Progenitor cell of endocrine pancreas (in vitro differentiated cells): ENCODE measurements around the gene PLCE1. TPM values are rescaled to one million over a fixed set of nuclear protein-coding genes. Genes with fewer than 3 reads are reported as not detected.

Experiments used
- DNase-seq: peaks from one replicate; pipeline ENCODE4 v3.0.0; 2021; ENCODE audit warnings: low spot score; ENCODE audit not compliant: unreplicated experiment
- H3K27ac Mint-ChIP-seq: 2 replicates; pipeline ENCODE4 v1.8.0; 2021; ENCODE audit warnings: mild to moderate bottlenecking, moderate library complexity, mixed read lengths
- H3K27me3 Mint-ChIP-seq: 2 replicates; pipeline ENCODE4 v1.8.0; 2021; ENCODE audit warnings: mixed read lengths
- H3K36me3 Mint-ChIP-seq: 2 replicates; pipeline ENCODE4 v1.8.0; 2022; ENCODE audit warnings: mixed read lengths; ENCODE audit not compliant: insufficient read depth
- H3K4me1 Mint-ChIP-seq: 2 replicates; pipeline ENCODE4 v1.8.0; 2021; ENCODE audit warnings: low read depth, mixed read lengths
- H3K4me3 Mint-ChIP-seq: 2 replicates; pipeline ENCODE4 v1.8.0; 2021; ENCODE audit warnings: low read depth, mild to moderate bottlenecking, moderate library complexity, mixed read lengths
- H3K9me3 Mint-ChIP-seq: 2 replicates; pipeline ENCODE4 v1.8.0; 2021; ENCODE audit warnings: low read depth, mixed read lengths
- CTCF ChIP-seq: fragments of 200-600 bp; sonication (generic); IDR thresholded peaks from one replicate; pipeline ENCODE4 v1.5.0; 2021; ENCODE audit warnings: antibody characterized with exemption, mild to moderate bottlenecking; ENCODE audit not compliant: unreplicated experiment
- total RNA-seq: library from RNA; stranded (reverse); gene quantifications from 2 replicates; pipeline ENCODE4 v1.2.1, GENCODE V29; 2021

PLCE1 gene
- total RNA-seq, 1 donor from 2014 or later: 14.1 TPM

- H3K36me3 Mint-ChIP-seq: peaks cover 2% of the 10 kb centered on the region
- H3K4me3 Mint-ChIP-seq: no peak overlapping the region
- no peak overlapping the region for H3K27ac Mint-ChIP-seq
Observed at GRCh38 chr10:94041206-94041605, 47.5 kb downstream of the PLCE1 start.

GRCh38 chr10:94042001-94042833 is 48.5 kb downstream of the PLCE1 start:
- Mint-ChIP-seq H3K36me3 (peaks cover 2% of the 10 kb centered on the region), H3K4me3 (no peak overlapping the region), H3K9me3 (no peaks in the 10 kb centered on the region), H3K27me3 (no peaks in the 10 kb centered on the region), H3K27ac (no peak overlapping the region), H3K4me1 (peaks cover 8% of the 10 kb centered on the region)
- no peak for DNase-seq
- no peak for TF ChIP-seq CTCF

More at GRCh38 chr10:94041206-94041605, 47.5 kb downstream of the PLCE1 start:
- peaks cover 18% of the 10 kb centered on the region for H3K4me1 Mint-ChIP-seq
- DNase-seq: no peak
- H3K27me3 Mint-ChIP-seq: no peaks in the 10 kb centered on the region
- no peaks in the 10 kb centered on the region for H3K9me3 Mint-ChIP-seq
- no peak for TF ChIP-seq CTCF

GRCh38 chr10:94042834-94043175 is 49.1 kb downstream of the PLCE1 start:
- H3K4me1 Mint-ChIP-seq: peaks cover 4% of the 10 kb centered on the region
- TF ChIP-seq CTCF: no peak
- no peaks in the 10 kb centered on the region for H3K27me3 Mint-ChIP-seq
- H3K36me3 Mint-ChIP-seq: peaks cover 2% of the 10 kb centered on the region
- no peak overlapping the region for H3K4me3 Mint-ChIP-seq
- DNase-seq: no peak
- H3K27ac Mint-ChIP-seq: no peak overlapping the region
- no peaks in the 10 kb centered on the region for H3K9me3 Mint-ChIP-seq

Other genes starting within 250 kb of the PLCE1 start
- gene LGI1, start 236.0 kb upstream of the PLCE1 start, total RNA-seq: not detected in 2 replicates
- gene SLC35G1, start 100.0 kb upstream of the PLCE1 start, total RNA-seq: 7.3 and 9.9 TPM in 2 replicates